HFF-Myc (cell line): ENCODE data around the gene PIGN.

Source experiments
- DNase-seq: peaks from one replicate; pipeline ENCODE4 v3.0.0-alpha.2; 2011; ENCODE audit warnings: low read depth; ENCODE audit errors: extremely low read depth
- H3K4me3 ChIP-seq: replicated peaks from 2 replicates; pipeline ENCODE4 v1.5.1; 2011; ENCODE audit warnings: low read depth, mild to moderate bottlenecking, control low read depth, low read length
- TF ChIP-seq, protein P1 (sequence below): IDR thresholded peaks from 2 replicates; pipeline ENCODE4 v1.5.1; 2012; ENCODE audit warnings: mild to moderate bottlenecking, low read depth, low read length, control low read depth; ENCODE audit errors: missing control alignments

PIGN gene, protein sequence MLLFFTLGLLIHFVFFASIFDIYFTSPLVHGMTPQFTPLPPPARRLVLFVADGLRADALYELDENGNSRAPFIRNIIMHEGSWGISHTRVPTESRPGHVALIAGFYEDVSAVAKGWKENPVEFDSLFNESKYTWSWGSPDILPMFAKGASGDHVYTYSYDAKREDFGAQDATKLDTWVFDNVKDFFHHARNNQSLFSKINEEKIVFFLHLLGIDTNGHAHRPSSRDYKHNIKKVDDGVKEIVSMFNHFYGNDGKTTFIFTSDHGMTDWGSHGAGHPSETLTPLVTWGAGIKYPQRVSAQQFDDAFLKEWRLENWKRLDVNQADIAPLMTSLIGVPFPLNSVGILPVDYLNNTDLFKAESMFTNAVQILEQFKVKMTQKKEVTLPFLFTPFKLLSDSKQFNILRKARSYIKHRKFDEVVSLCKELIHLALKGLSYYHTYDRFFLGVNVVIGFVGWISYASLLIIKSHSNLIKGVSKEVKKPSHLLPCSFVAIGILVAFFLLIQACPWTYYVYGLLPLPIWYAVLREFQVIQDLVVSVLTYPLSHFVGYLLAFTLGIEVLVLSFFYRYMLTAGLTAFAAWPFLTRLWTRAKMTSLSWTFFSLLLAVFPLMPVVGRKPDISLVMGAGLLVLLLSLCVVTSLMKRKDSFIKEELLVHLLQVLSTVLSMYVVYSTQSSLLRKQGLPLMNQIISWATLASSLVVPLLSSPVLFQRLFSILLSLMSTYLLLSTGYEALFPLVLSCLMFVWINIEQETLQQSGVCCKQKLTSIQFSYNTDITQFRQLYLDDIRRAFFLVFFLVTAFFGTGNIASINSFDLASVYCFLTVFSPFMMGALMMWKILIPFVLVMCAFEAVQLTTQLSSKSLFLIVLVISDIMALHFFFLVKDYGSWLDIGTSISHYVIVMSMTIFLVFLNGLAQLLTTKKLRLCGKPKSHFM

DNA sequence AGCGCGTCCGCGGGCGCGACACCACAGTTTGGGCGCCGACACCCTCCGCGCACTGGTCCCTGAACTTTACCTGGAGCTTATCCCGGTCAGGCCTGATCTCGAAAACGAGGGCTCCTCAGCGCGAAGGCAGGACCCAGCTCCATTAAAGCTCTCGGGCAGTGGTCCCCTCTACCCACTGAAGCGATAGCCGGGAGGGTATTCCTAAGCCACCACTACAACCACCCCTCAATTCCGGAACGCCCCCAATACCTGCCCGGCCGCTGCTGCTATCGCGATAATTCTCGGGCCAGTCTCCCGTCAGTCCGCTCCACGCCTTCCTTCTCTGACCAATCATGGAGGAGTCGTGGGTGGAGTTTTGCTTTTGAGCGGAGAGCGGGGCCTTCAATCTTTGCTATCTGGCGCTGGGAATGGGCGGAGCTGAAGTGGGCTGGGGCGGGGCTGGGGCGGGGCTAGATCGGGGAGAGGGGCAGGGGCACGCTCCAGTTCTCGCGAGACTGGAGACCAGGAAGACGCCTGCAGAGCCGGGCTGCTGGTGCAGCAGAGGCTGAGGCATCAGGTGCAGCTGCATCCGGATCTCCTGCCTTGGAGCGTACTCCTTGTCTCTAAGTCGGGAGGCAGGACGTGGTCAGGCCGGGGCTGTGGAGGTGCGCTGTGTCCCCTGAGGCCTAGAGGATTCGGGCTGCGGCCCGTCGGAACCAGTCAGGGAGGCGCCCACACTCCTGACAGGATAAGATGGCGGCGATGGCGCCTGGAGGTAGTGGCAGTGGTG lies at the start of gene PIGN, which contains the start of gene RELCH:
PIGN (minus strand) TSS at position 283 of the 769 bp plus-strand sequence. CDS start 25,703 bp downstream, outside the sequence.
RELCH (plus strand) TSS at position 482 of the 769 bp plus-strand sequence; CDS start at position 733, 251 bp downstream.
- TF ChIP-seq, protein P1, sequence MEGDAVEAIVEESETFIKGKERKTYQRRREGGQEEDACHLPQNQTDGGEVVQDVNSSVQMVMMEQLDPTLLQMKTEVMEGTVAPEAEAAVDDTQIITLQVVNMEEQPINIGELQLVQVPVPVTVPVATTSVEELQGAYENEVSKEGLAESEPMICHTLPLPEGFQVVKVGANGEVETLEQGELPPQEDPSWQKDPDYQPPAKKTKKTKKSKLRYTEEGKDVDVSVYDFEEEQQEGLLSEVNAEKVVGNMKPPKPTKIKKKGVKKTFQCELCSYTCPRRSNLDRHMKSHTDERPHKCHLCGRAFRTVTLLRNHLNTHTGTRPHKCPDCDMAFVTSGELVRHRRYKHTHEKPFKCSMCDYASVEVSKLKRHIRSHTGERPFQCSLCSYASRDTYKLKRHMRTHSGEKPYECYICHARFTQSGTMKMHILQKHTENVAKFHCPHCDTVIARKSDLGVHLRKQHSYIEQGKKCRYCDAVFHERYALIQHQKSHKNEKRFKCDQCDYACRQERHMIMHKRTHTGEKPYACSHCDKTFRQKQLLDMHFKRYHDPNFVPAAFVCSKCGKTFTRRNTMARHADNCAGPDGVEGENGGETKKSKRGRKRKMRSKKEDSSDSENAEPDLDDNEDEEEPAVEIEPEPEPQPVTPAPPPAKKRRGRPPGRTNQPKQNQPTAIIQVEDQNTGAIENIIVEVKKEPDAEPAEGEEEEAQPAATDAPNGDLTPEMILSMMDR: no peak
- peak; percentile 91 for DNase-seq
- peak within 1 kb of the TSS; percentile 98 for H3K4me3 ChIP-seq

DNA sequence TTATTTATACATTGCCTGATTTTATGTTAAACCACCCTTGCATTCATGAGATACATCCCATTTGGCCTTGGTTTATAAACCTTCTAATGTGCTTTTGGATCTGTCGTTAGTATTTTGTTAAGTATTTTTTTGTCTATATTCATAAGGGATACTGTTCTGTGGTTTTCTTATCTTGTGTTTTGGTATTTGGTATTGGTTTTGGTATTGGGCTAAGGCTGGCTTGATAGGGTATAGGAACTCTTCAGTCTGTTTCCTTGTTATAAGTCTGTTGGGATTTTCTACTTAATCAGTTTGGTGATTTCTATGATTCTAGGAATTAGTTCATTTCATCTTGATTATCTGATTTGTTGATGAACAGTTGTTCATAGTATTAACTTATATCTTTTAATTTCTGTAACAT lies 49.4 kb upstream of the PIGN start:
- TF ChIP-seq, protein P1: no peak
- DNase-seq: no peak
- H3K4me3 ChIP-seq: no peak overlapping the region

DNA sequence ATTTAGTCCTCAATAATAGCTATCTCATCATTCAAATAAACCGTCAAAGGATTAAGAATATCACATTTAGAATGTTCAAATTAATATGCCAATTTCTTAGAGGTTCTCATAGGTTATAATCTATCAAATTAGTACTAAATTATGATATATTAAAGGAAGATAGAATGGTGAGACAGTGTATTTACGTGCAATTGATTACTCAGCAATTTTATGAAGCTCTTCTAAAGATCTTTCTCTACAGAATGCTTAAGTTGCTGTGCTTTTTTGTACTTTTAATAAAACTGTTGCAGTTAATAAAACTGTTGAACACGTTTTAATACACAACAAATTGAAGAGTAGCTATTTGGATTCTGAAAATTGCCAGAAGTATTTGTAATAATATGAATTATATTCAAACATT lies 39.2 kb upstream of the PIGN start:
- TF ChIP-seq, protein P1: no peak
- DNase-seq: no peak
- no peak overlapping the region for H3K4me3 ChIP-seq

DNA sequence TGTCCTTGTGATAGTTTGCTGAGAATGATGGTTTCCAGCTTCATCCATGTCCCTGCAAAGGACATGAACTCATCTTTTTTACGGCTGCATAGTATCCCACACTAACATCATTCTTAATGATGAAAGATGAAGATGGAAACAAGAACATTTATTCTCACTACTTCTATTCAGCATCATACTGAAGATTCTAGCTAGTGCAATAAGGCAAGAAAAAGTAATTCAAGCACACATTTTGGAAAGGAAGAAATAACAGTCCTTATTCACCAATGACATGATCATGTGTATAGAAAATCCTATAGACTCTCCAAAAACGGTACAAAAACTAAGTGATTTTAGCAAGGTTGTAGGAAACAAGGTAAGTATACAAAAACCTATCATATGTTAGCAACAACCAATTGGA lies 37.4 kb upstream of the PIGN start:
- TF ChIP-seq, protein P1: no peak
- H3K4me3 ChIP-seq: no peak overlapping the region
- DNase-seq: no peak

DNA sequence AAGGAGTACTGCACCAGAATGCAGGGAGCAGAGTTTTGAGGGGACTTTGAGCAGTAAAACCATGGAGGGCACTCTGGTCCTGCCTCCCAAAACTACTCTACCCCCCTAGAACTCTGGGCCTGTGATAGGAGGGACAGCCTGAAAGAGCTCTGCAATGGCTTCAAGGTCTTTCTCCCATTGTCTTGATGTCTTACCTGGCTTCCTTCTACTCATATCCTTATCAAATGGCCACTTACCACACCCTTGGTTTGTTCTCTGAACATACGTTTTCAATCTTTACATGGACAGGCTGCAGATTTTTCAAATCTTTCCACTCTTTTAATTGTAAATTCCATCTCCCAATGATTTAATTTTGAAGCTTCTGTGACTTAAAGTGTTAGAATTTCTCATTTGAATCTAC lies 27.9 kb upstream of the PIGN start:
- TF ChIP-seq, protein P1: no peak
- no peak for DNase-seq
- H3K4me3 ChIP-seq: no peak overlapping the region

DNA sequence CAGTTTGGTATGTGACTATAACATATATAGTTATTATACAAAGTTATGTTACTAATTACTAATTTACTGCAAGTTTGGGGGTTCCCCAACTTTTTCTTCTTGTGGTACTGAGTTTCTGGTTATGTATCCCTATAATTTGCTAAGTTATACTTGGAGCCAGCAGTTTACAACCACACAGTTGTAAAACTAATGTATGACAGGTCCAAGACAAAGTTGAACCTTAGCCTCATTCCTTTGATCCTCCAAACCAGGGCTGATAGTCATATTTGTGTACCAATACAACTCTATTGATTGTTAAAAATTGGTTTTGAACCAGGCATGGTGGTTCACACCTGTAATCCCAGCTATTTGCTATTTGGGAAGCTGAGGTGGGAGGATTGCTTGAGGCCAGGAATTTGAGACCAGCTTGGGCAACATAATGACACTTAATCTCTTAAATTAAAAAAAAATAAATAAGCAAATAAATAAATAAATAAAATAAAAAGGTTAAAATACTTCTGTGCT lies 24.5 kb upstream of the PIGN start:
- TF ChIP-seq, protein P1: no peak
- DNase-seq: no peak
- no peak overlapping the region for H3K4me3 ChIP-seq
